K562 (cell line): ENCODE data around the gene ZNF48. TPM values are rescaled to one million over a fixed set of nuclear protein-coding genes. Genes with fewer than 3 reads are reported as not detected.

Experiments used
- CEBPB ChIP-seq: fragments of 450-650 bp; IDR thresholded peaks from 2 replicates; pipeline ENCODE4 v1.6.1; 2016; ENCODE audit warnings: missing genetic modification characterization, missing compliant biosample characterization
- ETS2 ChIP-seq: IDR thresholded peaks from 2 replicates; pipeline ENCODE4 v1.6.1; 2016; ENCODE audit warnings: borderline replicate concordance, missing genetic modification characterization, mild to moderate bottlenecking, moderate library complexity, missing compliant biosample characterization; ENCODE audit not compliant: poor library complexity, severe bottlenecking
- NBN ChIP-seq: fragments of 450-650 bp; IDR thresholded peaks from 2 replicates; pipeline ENCODE4 v1.6.1; 2016; ENCODE audit warnings: low read depth, mild to moderate bottlenecking
- RAD51 ChIP-seq: fragments of 450-650 bp; IDR thresholded peaks from 2 replicates; pipeline ENCODE4 v1.7.1; 2016; ENCODE audit warnings: low read depth, mild to moderate bottlenecking, borderline replicate concordance
- SIN3B ChIP-seq: fragments of 450-650 bp; IDR thresholded peaks from 2 replicates; pipeline ENCODE4 v1.6.1; 2017; ENCODE audit warnings: low read depth, mild to moderate bottlenecking, moderate library complexity
- SLC30A9 ChIP-seq: fragments of 250-450 bp; sonication (Bioruptor Pico); IDR thresholded peaks from 2 replicates; pipeline ENCODE4 v1.8.0; 2022; ENCODE audit warnings: mild to moderate bottlenecking, moderate library complexity
- TFAM ChIP-seq: fragments of 250-450 bp; sonication (Bioruptor Pico); conservative IDR thresholded peaks from 2 replicates; pipeline ENCODE4 v1.5.0; 2021; ENCODE audit warnings: mild to moderate bottlenecking, moderate library complexity
- ZFP36 ChIP-seq: fragments of 150-350 bp; IDR thresholded peaks from 2 replicates; pipeline ENCODE4 v1.6.1; 2018; ENCODE audit warnings: low read length, low read depth; ENCODE audit not compliant: partially characterized antibody
- ZNF175 ChIP-seq: fragments of 200-800 bp; sonication (Bioruptor generic); IDR thresholded peaks from 2 replicates; pipeline ENCODE4 v1.6.1; 2016; ENCODE audit warnings: low read depth, mild to moderate bottlenecking, missing genetic modification characterization, missing compliant biosample characterization
- ZNF76 ChIP-seq: fragments of 250-450 bp; sonication (Bioruptor Pico); IDR thresholded peaks from 2 replicates; pipeline ENCODE4 v1.4.0; 2020; ENCODE audit warnings: mild to moderate bottlenecking, moderate library complexity, borderline replicate concordance
- polyA plus RNA-seq, 8 experiments: library from polyadenylated mRNA; depleted of rRNA in 4 of 8; stranded (reverse) in 5 of 8; unstranded in 3 of 8; fragments of >200 nt; fragmentation: Nextera tagmentation in 2 of 8; fragmentation: Illumina TruSeq in 1 of 8; extraction: Ambion mirVana in 2 of 8; extraction: Trizol in 1 of 8; gene quantifications; 2 replicates each; pipeline versions ENCODE4 v1.2.1 to v1.2.3, GENCODE V29; 2011 to 2014; ENCODE audit warnings: inconsistent platforms in 1 of 8, missing spikeins in 1 of 8
- total RNA-seq, 7 experiments: library from RNA; depleted of rRNA in 6 of 7; stranded (reverse); fragments of >200 nt in 6 of 7; fragmentation: Illumina TruSeq in 2 of 7; extraction: Trizol in 2 of 7; gene quantifications; 2 replicates each; pipeline versions ENCODE4 v1.2.1 to v1.2.3, GENCODE V29; 2011 to 2021; ENCODE audit warnings: low replicate concordance in 1 of 7
- TF ChIP-seq, protein P1 (sequence below): fragments of 150-350 bp; conservative IDR thresholded peaks from 2 replicates; pipeline ENCODE4 v1.6.1; 2014; ENCODE audit warnings: low read length
- TF ChIP-seq, protein P2 (sequence below), 2 experiments: fragments of 450-650 bp; formaldehyde crosslinking in 1 of 2; IDR thresholded peaks; 2 replicates each; pipeline versions ENCODE4 v1.4.0 to v1.6.1; 2014 to 2020; ENCODE audit warnings: mild to moderate bottlenecking in 2 of 2, borderline replicate concordance in 1 of 2, low read depth in 1 of 2
- TF ChIP-seq, protein P3 (sequence below), 2 experiments: fragments of 450-650 bp; IDR thresholded peaks; 2 replicates each; pipeline ENCODE4 v1.6.1; 2018; ENCODE audit warnings: mild to moderate bottlenecking in 2 of 2, low read depth in 1 of 2; ENCODE audit not compliant: partially characterized antibody in 2 of 2

Gene ZNF48
- total and polyA plus RNA-seq, 9 of the 15 experiments (the other 6 are each of a cell fraction or from before 2014, with no cell fraction given) = 0.38 to 11.6 (median 4.7) TPM

DNA sequence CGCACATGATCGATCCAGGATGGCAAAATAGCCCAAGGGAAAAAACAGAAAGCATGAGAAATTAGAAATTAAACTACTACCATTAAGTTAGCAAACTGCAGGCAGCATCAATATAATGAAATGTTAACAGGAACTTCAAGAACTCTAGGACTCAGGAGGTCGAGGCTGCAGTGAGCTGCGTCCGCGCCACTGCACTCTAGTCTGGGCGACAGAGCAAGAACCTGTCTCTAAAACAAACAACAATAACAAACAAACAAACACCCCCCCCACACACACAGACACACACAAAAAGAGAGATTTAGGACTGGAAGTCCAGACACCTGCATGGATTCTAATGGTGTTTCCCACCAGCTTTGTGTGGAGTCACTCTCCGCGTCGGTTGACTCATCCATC, 51.0 kb downstream of the ZNF48 start (continued):
- TF ChIP-seq, protein P1, sequence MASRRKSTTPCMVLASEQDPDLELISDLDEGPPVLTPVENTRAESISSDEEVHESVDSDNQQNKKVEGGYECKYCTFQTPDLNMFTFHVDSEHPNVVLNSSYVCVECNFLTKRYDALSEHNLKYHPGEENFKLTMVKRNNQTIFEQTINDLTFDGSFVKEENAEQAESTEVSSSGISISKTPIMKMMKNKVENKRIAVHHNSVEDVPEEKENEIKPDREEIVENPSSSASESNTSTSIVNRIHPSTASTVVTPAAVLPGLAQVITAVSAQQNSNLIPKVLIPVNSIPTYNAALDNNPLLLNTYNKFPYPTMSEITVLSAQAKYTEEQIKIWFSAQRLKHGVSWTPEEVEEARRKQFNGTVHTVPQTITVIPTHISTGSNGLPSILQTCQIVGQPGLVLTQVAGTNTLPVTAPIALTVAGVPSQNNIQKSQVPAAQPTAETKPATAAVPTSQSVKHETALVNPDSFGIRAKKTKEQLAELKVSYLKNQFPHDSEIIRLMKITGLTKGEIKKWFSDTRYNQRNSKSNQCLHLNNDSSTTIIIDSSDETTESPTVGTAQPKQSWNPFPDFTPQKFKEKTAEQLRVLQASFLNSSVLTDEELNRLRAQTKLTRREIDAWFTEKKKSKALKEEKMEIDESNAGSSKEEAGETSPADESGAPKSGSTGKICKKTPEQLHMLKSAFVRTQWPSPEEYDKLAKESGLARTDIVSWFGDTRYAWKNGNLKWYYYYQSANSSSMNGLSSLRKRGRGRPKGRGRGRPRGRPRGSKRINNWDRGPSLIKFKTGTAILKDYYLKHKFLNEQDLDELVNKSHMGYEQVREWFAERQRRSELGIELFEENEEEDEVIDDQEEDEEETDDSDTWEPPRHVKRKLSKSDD = no peak
- TF ChIP-seq ZNF175 (CRISPR knock-in tag) (peak; percentile 66; the same call in 1 of the 2 replicates), RAD51 (peak; percentile 10; the same call in 1 of the 2 replicates), TFAM (CRISPR knock-in tag) (no peak), NBN (peak; percentile 9; the same call in 1 of the 2 replicates), ZFP36 (no peak), CEBPB (tag) (peak; percentile 17), SIN3B (no peak), ZNF76 (CRISPR knock-in tag) (peak; percentile 69; the same call in 1 of the 2 replicates), SLC30A9 (no peak), ETS2 (no peak)
- TF ChIP-seq, protein P2, sequence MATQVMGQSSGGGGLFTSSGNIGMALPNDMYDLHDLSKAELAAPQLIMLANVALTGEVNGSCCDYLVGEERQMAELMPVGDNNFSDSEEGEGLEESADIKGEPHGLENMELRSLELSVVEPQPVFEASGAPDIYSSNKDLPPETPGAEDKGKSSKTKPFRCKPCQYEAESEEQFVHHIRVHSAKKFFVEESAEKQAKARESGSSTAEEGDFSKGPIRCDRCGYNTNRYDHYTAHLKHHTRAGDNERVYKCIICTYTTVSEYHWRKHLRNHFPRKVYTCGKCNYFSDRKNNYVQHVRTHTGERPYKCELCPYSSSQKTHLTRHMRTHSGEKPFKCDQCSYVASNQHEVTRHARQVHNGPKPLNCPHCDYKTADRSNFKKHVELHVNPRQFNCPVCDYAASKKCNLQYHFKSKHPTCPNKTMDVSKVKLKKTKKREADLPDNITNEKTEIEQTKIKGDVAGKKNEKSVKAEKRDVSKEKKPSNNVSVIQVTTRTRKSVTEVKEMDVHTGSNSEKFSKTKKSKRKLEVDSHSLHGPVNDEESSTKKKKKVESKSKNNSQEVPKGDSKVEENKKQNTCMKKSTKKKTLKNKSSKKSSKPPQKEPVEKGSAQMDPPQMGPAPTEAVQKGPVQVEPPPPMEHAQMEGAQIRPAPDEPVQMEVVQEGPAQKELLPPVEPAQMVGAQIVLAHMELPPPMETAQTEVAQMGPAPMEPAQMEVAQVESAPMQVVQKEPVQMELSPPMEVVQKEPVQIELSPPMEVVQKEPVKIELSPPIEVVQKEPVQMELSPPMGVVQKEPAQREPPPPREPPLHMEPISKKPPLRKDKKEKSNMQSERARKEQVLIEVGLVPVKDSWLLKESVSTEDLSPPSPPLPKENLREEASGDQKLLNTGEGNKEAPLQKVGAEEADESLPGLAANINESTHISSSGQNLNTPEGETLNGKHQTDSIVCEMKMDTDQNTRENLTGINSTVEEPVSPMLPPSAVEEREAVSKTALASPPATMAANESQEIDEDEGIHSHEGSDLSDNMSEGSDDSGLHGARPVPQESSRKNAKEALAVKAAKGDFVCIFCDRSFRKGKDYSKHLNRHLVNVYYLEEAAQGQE (IDR thresholded peaks at IDR 0.05; ENCODE audit: borderline replicate concordance) = no peak
- TF ChIP-seq, protein P2 (CRISPR knock-in tag; IDR thresholded peaks at IDR 0.05; ENCODE audit: low read depth) = no peak
- TF ChIP-seq, protein P3, sequence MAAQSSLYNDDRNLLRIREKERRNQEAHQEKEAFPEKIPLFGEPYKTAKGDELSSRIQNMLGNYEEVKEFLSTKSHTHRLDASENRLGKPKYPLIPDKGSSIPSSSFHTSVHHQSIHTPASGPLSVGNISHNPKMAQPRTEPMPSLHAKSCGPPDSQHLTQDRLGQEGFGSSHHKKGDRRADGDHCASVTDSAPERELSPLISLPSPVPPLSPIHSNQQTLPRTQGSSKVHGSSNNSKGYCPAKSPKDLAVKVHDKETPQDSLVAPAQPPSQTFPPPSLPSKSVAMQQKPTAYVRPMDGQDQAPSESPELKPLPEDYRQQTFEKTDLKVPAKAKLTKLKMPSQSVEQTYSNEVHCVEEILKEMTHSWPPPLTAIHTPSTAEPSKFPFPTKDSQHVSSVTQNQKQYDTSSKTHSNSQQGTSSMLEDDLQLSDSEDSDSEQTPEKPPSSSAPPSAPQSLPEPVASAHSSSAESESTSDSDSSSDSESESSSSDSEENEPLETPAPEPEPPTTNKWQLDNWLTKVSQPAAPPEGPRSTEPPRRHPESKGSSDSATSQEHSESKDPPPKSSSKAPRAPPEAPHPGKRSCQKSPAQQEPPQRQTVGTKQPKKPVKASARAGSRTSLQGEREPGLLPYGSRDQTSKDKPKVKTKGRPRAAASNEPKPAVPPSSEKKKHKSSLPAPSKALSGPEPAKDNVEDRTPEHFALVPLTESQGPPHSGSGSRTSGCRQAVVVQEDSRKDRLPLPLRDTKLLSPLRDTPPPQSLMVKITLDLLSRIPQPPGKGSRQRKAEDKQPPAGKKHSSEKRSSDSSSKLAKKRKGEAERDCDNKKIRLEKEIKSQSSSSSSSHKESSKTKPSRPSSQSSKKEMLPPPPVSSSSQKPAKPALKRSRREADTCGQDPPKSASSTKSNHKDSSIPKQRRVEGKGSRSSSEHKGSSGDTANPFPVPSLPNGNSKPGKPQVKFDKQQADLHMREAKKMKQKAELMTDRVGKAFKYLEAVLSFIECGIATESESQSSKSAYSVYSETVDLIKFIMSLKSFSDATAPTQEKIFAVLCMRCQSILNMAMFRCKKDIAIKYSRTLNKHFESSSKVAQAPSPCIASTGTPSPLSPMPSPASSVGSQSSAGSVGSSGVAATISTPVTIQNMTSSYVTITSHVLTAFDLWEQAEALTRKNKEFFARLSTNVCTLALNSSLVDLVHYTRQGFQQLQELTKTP (IDR thresholded peaks at IDR 0.05; ENCODE audit: low read depth in 1 of 2, partially characterized antibody in 2 of 2) = peak in 1 of 2 experiments; percentile 16
